Measurements from ENCODE around the gene NBL1.

Gene NBL1

DNA sequence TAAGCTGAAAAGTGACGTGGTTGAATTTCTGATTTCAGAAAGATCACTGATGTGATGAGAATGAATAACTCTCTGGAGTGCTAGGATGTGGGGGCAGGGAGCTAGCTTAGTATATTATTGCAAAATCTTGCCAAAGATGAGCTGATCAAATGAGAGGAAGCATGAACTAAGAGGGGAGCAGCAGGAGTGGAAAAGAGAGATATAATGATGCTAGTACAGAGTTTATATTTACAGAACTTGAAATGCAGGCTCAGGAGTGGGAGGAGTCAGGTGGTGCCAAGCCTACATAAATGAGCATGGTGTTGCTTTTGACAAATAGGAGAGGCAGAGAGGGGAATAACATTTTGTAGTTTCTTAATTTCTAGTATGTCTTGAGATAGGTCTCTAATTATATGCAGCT, 38.1 kb upstream of the NBL1 start:
- TF ChIP-seq YY1 (IDR thresholded peaks at IDR 0.05; ENCODE audit: insufficient read depth, insufficient read length) (no peak), ZNF274 (IDR thresholded peaks at IDR 0.05; ENCODE audit: low read depth, low read length) (no peak), SUZ12 (IDR thresholded peaks at IDR 0.05; ENCODE audit: extremely low read depth, insufficient read depth, insufficient read length) (no peak)
- Histone ChIP-seq H3K4me1 (ENCODE audit: insufficient read depth, insufficient read length) (no peaks in the 10 kb centered on the region), H3K9me3 (ENCODE audit: insufficient read depth, low read length) (no peaks in the 10 kb centered on the region), H3K9ac (ENCODE audit: insufficient read length, low read depth) (no peak overlapping the region), H3K36me3 (ENCODE audit: insufficient read depth, insufficient read length, low read length) (peaks cover 15% of the 10 kb centered on the region), H3K27me3 (ENCODE audit: insufficient read depth, insufficient read length) (no peaks in the 10 kb centered on the region), H3K4me3 (ENCODE audit: insufficient read length, low read depth) (no peak overlapping the region)
- DNase-seq (ENCODE audit: low read depth, low spot score) = no peak

DNA sequence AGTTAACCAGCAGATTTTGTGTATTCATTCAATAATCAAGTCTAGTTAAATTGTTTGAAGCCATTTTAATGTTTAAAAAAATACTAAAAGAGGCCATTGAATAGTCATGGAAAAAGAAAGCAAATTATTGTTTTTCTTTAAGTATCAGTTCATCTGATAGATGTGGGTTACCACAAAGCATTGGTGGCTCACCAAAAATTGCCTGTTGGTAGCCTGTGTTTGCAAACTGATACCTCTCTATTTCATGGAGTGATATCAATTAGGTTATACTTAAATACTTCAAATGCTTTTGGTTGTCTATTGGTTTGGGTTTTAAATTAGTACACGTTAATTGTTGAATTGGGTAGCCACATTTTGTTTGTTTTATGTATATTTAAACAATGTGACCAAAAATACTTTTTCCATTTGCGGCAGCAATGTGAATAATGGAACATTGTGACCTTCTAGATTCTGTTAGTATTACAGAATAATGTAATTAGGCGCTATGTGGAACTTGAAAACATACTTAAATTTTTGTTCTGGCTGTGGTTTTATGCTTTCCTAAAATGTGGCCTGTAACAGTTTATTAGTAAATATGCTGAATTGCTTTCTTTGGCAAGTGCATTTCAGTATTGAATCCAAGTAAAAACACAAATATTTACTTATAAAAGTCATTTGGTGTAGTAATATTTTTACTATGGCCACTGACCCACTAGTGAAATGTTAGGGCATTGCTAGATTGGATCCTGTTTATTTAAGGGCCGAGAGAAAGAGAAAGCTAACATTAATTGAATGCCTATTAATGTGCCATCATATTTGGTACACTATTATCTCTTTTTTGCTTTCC, 37.1 kb upstream of the NBL1 start:
- Histone ChIP-seq H3K36me3 (ENCODE audit: insufficient read depth, insufficient read length, low read length) (peaks cover 13% of the 10 kb centered on the region), H3K4me3 (ENCODE audit: insufficient read length, low read depth) (no peak overlapping the region), H3K9me3 (ENCODE audit: insufficient read depth, low read length) (no peaks in the 10 kb centered on the region), H3K27me3 (ENCODE audit: insufficient read depth, insufficient read length) (no peaks in the 10 kb centered on the region), H3K9ac (ENCODE audit: insufficient read length, low read depth) (no peak overlapping the region), H3K4me1 (ENCODE audit: insufficient read depth, insufficient read length) (no peaks in the 10 kb centered on the region)
- no peak for DNase-seq (ENCODE audit: low read depth, low spot score)
- no peak for TF ChIP-seq ZNF274 (IDR thresholded peaks at IDR 0.05; ENCODE audit: low read depth, low read length)
- TF ChIP-seq SUZ12 (IDR thresholded peaks at IDR 0.05; ENCODE audit: extremely low read depth, insufficient read depth, insufficient read length) = no peak
- TF ChIP-seq YY1 (IDR thresholded peaks at IDR 0.05; ENCODE audit: insufficient read depth, insufficient read length) = no peak

DNA sequence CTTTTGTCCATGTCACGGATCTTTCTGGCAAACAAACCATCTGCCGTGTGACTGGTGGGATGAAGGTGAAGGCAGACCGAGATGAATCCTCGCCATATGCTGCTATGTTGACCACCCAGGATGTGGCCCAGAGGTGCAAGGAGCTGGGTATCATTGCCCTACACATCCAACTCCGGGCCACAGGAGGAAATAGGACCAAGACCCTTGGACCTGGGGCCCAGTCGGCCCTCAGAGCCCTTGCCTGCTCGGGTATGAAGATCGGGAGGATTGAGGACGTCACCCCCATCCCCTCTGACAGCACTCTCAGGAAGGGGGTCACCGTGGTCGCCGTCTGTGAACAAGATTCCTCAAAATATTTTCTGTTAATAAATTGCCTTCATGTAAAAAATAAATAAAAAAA, 35.9 kb upstream of the NBL1 start:
- Histone ChIP-seq H3K4me1 (ENCODE audit: insufficient read depth, insufficient read length) (no peaks in the 10 kb centered on the region), H3K4me3 (ENCODE audit: insufficient read length, low read depth) (no peak overlapping the region), H3K36me3 (ENCODE audit: insufficient read depth, insufficient read length, low read length) (peaks cover 14% of the 10 kb centered on the region), H3K9ac (ENCODE audit: insufficient read length, low read depth) (no peak overlapping the region), H3K9me3 (ENCODE audit: insufficient read depth, low read length) (no peaks in the 10 kb centered on the region), H3K27me3 (ENCODE audit: insufficient read depth, insufficient read length) (no peaks in the 10 kb centered on the region)
- TF ChIP-seq YY1 (IDR thresholded peaks at IDR 0.05; ENCODE audit: insufficient read depth, insufficient read length) (no peak), SUZ12 (IDR thresholded peaks at IDR 0.05; ENCODE audit: extremely low read depth, insufficient read depth, insufficient read length) (no peak), ZNF274 (IDR thresholded peaks at IDR 0.05; ENCODE audit: low read depth, low read length) (no peak)
- no peak for DNase-seq (ENCODE audit: low read depth, low spot score)

DNA sequence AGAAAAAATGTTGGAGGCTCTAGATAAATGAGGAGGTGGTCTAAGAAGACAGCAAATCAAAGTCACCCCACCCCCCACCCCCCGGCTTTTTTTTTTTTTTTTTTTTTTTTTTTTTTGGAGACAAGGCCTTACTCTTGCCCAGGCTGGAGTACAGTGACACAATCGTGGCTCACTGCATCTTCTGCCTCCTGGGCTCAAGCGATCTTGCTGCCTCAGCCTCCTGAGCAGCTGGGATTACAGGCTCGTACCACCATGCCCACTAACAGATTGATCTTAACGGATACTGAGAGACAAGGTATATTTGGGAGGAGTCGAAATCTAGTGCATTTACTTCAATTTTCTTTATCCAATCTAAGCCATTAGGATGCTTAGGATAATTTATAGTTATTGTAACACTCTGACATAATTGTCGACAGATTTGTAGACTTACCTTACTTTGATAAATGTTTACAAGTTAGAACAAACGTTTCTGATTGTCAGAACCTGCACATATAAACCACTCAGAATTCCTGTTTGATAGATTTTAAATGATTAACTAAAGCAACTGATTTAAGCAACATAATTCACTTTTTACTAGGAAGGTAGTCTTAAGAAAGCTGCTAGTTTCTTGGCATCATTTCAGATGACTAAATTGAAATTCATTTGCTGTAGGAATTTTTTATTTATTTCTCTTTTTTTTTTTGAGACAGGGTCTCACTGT, 33.7 kb upstream of the NBL1 start:
- Histone ChIP-seq H3K27me3 (ENCODE audit: insufficient read depth, insufficient read length) (no peaks in the 10 kb centered on the region), H3K4me1 (ENCODE audit: insufficient read depth, insufficient read length) (no peaks in the 10 kb centered on the region), H3K36me3 (ENCODE audit: insufficient read depth, insufficient read length, low read length) (peaks cover 19% of the 10 kb centered on the region), H3K9me3 (ENCODE audit: insufficient read depth, low read length) (no peaks in the 10 kb centered on the region), H3K9ac (ENCODE audit: insufficient read length, low read depth) (no peak overlapping the region), H3K4me3 (ENCODE audit: insufficient read length, low read depth) (no peak overlapping the region)
- no peak for TF ChIP-seq SUZ12 (IDR thresholded peaks at IDR 0.05; ENCODE audit: extremely low read depth, insufficient read depth, insufficient read length)
- TF ChIP-seq ZNF274 (IDR thresholded peaks at IDR 0.05; ENCODE audit: low read depth, low read length) = no peak
- no peak for TF ChIP-seq YY1 (IDR thresholded peaks at IDR 0.05; ENCODE audit: insufficient read depth, insufficient read length)
- no peak for DNase-seq (ENCODE audit: low read depth, low spot score)

DNA sequence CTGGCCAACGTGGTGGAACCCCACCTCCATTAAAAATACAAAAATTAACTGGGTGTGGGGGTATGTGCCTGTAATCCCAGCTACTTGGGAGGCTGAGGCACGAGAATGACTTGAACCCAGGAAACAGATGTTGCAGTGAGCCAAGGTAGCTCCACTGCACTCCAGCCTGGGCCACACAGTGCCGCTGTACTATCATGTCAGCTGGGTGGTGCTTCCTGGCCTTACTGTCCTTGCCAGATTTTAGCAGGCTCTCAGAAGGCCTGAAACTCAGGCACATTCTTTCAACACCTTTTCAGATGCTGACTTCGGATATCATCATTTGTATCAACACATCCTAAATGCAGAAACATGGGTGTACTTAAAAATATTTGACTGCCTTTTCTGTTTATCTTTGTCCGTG, 31.6 kb upstream of the NBL1 start:
- no peak for TF ChIP-seq SUZ12 (IDR thresholded peaks at IDR 0.05; ENCODE audit: extremely low read depth, insufficient read depth, insufficient read length)
- no peak for TF ChIP-seq YY1 (IDR thresholded peaks at IDR 0.05; ENCODE audit: insufficient read depth, insufficient read length)
- TF ChIP-seq ZNF274 (IDR thresholded peaks at IDR 0.05; ENCODE audit: low read depth, low read length) = no peak
- Histone ChIP-seq H3K27me3 (ENCODE audit: insufficient read depth, insufficient read length) (no peaks in the 10 kb centered on the region), H3K4me3 (ENCODE audit: insufficient read length, low read depth) (no peak overlapping the region), H3K9me3 (ENCODE audit: insufficient read depth, low read length) (no peaks in the 10 kb centered on the region), H3K4me1 (ENCODE audit: insufficient read depth, insufficient read length) (no peaks in the 10 kb centered on the region), H3K9ac (ENCODE audit: insufficient read length, low read depth) (no peak overlapping the region), H3K36me3 (ENCODE audit: insufficient read depth, insufficient read length, low read length) (peaks cover 26% of the 10 kb centered on the region)
- no peak for DNase-seq (ENCODE audit: low read depth, low spot score)

DNA sequence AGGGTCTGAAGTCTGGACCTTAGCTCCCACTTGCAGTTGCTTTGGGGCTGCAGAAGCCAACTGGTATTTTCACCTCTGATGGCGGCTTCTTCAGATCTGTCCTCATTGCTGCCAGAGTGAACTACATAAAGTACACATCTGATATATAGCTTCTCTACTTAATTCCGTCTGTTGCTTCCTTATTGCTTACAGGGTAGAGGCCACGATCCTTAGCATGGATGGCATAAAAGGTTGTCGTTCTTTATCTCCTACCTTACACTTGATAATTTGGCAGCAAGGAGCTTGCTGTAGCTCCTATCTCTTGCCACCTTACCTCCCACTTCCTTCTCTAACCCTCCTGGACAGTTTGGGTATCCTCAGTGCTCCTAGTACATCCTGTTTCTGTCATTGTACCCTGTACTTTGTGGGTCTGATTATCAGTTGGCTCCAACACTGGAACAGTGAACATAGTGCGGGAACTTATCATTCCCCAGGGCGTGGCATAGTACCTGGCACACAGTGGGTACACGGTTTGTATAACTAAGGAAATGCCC, 30.9 kb upstream of the NBL1 start:
- Histone ChIP-seq H3K4me1 (ENCODE audit: insufficient read depth, insufficient read length) (no peaks in the 10 kb centered on the region), H3K4me3 (ENCODE audit: insufficient read length, low read depth) (no peak overlapping the region), H3K27me3 (ENCODE audit: insufficient read depth, insufficient read length) (no peaks in the 10 kb centered on the region), H3K36me3 (ENCODE audit: insufficient read depth, insufficient read length, low read length) (peaks cover 24% of the 10 kb centered on the region), H3K9ac (ENCODE audit: insufficient read length, low read depth) (no peak overlapping the region), H3K9me3 (ENCODE audit: insufficient read depth, low read length) (no peaks in the 10 kb centered on the region)
- no peak for TF ChIP-seq ZNF274 (IDR thresholded peaks at IDR 0.05; ENCODE audit: low read depth, low read length)
- TF ChIP-seq YY1 (IDR thresholded peaks at IDR 0.05; ENCODE audit: insufficient read depth, insufficient read length) = no peak
- TF ChIP-seq SUZ12 (IDR thresholded peaks at IDR 0.05; ENCODE audit: extremely low read depth, insufficient read depth, insufficient read length) = no peak
- no peak for DNase-seq (ENCODE audit: low read depth, low spot score)

DNA sequence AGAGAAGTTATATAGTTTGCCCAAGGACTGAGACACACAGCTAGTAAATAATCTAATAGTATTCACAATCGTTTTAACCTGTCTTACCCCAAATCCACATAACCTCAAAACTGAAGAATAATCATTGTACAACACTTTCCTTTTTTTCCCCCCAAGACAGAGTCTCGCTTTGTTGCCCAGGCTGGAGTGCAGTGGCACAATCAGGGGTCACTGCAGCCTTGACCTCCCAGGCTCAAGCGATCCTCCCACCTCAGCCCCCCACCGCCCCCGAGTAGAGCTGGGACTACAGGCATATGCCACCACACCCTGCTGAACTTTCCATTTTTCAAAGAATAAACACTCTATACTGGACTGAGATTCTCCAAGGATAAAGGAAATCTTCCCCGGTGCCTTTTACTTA, 28.7 kb upstream of the NBL1 start:
- H3K36me3 ChIP-seq (ENCODE audit: insufficient read depth, insufficient read length, low read length) = peaks cover 22% of the 10 kb centered on the region
- H3K9me3 ChIP-seq (ENCODE audit: insufficient read depth, low read length) = no peaks in the 10 kb centered on the region
- no peaks in the 10 kb centered on the region for H3K27me3 ChIP-seq (ENCODE audit: insufficient read depth, insufficient read length)
- H3K9ac ChIP-seq (ENCODE audit: insufficient read length, low read depth) = no peak overlapping the region
- H3K4me3 ChIP-seq (ENCODE audit: insufficient read length, low read depth) = no peak overlapping the region
- TF ChIP-seq YY1 (IDR thresholded peaks at IDR 0.05; ENCODE audit: insufficient read depth, insufficient read length) = no peak
- TF ChIP-seq SUZ12 (IDR thresholded peaks at IDR 0.05; ENCODE audit: extremely low read depth, insufficient read depth, insufficient read length) = no peak
- TF ChIP-seq ZNF274 (IDR thresholded peaks at IDR 0.05; ENCODE audit: low read depth, low read length) = no peak
- no peaks in the 10 kb centered on the region for H3K4me1 ChIP-seq (ENCODE audit: insufficient read depth, insufficient read length)
- DNase-seq (ENCODE audit: low read depth, low spot score) = no peak

Measured in NT2/D1 (cell line).